Tibial nerve (tissue), 4 donors: ENCODE results near the gene RTP5. TPM values are rescaled to one million over a fixed set of nuclear protein-coding genes. Genes with fewer than 3 reads are reported as not detected.

Experiments
- DNase-seq, 2 donors: peaks; one replicate each; pipeline ENCODE4 v3.0.0-alpha.2; 2019; ENCODE audit warnings: low spot score in 2 of 2
- H3K27ac ChIP-seq, 4 donors: fragments of 200-600 bp; sonication (generic) in 3 of 4; one replicate each; pipeline ENCODE4 v1.5.1; 2017 to 2019; ENCODE audit warnings: mild to moderate bottlenecking in 1 of 4
- H3K27me3 ChIP-seq, 2 donors: fragments of 200-600 bp; sonication (generic) in 1 of 2; one replicate each; pipeline versions ENCODE4 v1.5.1 to v1.6.0; 2017 to 2019
- H3K36me3 ChIP-seq, 3 donors: fragments of 200-600 bp; sonication (generic); one replicate each; pipeline ENCODE4 v1.5.1; 2018 to 2019
- H3K4me1 ChIP-seq, 4 donors: fragments of 200-600 bp; sonication (generic) in 3 of 4; one replicate each; pipeline ENCODE4 v1.5.1; 2017 to 2019
- H3K4me3 ChIP-seq, 4 donors: fragments of 200-600 bp; sonication (generic) in 3 of 4; one replicate each; pipeline ENCODE4 v1.5.1; 2017 to 2019; ENCODE audit warnings: mild to moderate bottlenecking in 1 of 4, moderate library complexity in 1 of 4
- H3K9me3 ChIP-seq, 4 donors: fragments of 200-600 bp; sonication (generic) in 3 of 4; one replicate each; pipeline ENCODE4 v1.5.1; 2017 to 2019
- CTCF ChIP-seq, 5 experiments: fragments of 200-600 bp in 3 of 5; fragments of 450-650 bp in 2 of 5; sonication (generic) in 3 of 5; IDR thresholded peaks; one replicate each; pipeline ENCODE4 v1.5.1; 2016 to 2019; ENCODE audit warnings: antibody characterized with exemption in 5 of 5, mild to moderate bottlenecking in 3 of 5, moderate library complexity in 2 of 5
- EP300 ChIP-seq, 2 donors: sonication (generic); formaldehyde crosslinking; IDR thresholded peaks; one replicate each; pipeline ENCODE4 v1.6.1; 2017; ENCODE audit warnings: antibody characterized with exemption in 2 of 2, mild to moderate bottlenecking in 1 of 2
- POLR2A ChIP-seq, 2 donors: fragments of 450-650 bp; IDR thresholded peaks; one replicate each; pipeline ENCODE4 v1.6.1; 2017; ENCODE audit warnings: antibody characterized with exemption in 2 of 2, mild to moderate bottlenecking in 2 of 2, moderate library complexity in 2 of 2
- WGBS, 2 donors: methylation state at CpG; one replicate each; pipeline ENCODE4 v1.1.5; 2018; 5-methylcytosine and 5-hydroxymethylcytosine counted together
- total RNA-seq, 4 donors: library from RNA; depleted of rRNA; stranded (reverse); fragments of >200 nt; gene quantifications; one replicate each; pipeline ENCODE4 v1.1.0, GENCODE V29; 2016

The RTP5 gene
- total RNA-seq, 4 donors from 2014 or later, result not detected

GRCh38 chr2:241848761-241849615 lies 20.5 kb upstream of the RTP5 start:
- Histone ChIP-seq H3K36me3 (no peaks in the 10 kb centered on the region), H3K27ac (no peak overlapping the region), H3K4me1 (peaks cover 0 to 23% (median 9%) of the 10 kb centered on the region in 4 donors), H3K9me3 (no peaks in the 10 kb centered on the region), H3K4me3 (no peak overlapping the region), H3K27me3 (peaks cover 0 to 3% of the 10 kb centered on the region in 2 donors)
- no peak for TF ChIP-seq EP300 (IDR thresholded peaks at IDR 0.05)
- no peak for TF ChIP-seq POLR2A (IDR thresholded peaks at IDR 0.05)
- TF ChIP-seq CTCF (IDR thresholded peaks at IDR 0.05), result no peak
- peak in 1 of 2 donors; percentile 12 for DNase-seq
- WGBS, 2 donors, result 85 to 91% methylated on average over 28 to 36 of the region's 39 CpGs

- 87 to 92% methylated on average over 11 to 16 of the region's 16 CpGs for WGBS, 2 donors
- H3K27ac ChIP-seq, result no peak overlapping the region
- no peak overlapping the region for H3K4me3 ChIP-seq
- peaks cover 0 to 3% of the 10 kb centered on the region in 2 donors for H3K27me3 ChIP-seq
- no peak for TF ChIP-seq CTCF (IDR thresholded peaks at IDR 0.05)
- H3K4me1 ChIP-seq, result peaks cover 0 to 20% (median 3%) of the 10 kb centered on the region in 4 donors
- no peaks in the 10 kb centered on the region for H3K36me3 ChIP-seq
- no peak for DNase-seq
- H3K9me3 ChIP-seq, result no peaks in the 10 kb centered on the region
These were observed 19.6 kb upstream of the RTP5 start for GRCh38 chr2:241849616-241850543.

GRCh38 chr2:241850544-241851324 lies 18.8 kb upstream of the RTP5 start:
- Histone ChIP-seq H3K27ac (no peak overlapping the region), H3K4me1 (peaks cover 0 to 12% (median 0%) of the 10 kb centered on the region in 4 donors), H3K27me3 (no peaks in the 10 kb centered on the region), H3K4me3 (no peak overlapping the region), H3K36me3 (no peaks in the 10 kb centered on the region), H3K9me3 (no peaks in the 10 kb centered on the region)
- DNase-seq, result peak in 1 of 2 donors; percentile 12
- 85% methylated on average over 20 to 21 of the region's 27 CpGs for WGBS, 2 donors
- no peak for TF ChIP-seq POLR2A (IDR thresholded peaks at IDR 0.05)
- TF ChIP-seq EP300 (IDR thresholded peaks at IDR 0.05), result no peak
- no peak for TF ChIP-seq CTCF (IDR thresholded peaks at IDR 0.05)

GRCh38 chr2:241851325-241852115 lies 18.0 kb upstream of the RTP5 start:
- 85 to 91% methylated on average over 14 to 21 of the region's 26 CpGs for WGBS, 2 donors
- TF ChIP-seq POLR2A (IDR thresholded peaks at IDR 0.05) (no peak), CTCF (IDR thresholded peaks at IDR 0.05) (no peak), EP300 (IDR thresholded peaks at IDR 0.05) (no peak)
- Histone ChIP-seq H3K36me3 (no peaks in the 10 kb centered on the region), H3K4me3 (no peak overlapping the region), H3K9me3 (no peaks in the 10 kb centered on the region), H3K27ac (no peak overlapping the region), H3K27me3 (no peaks in the 10 kb centered on the region), H3K4me1 (peaks cover 0 to 5% (median 0%) of the 10 kb centered on the region in 4 donors)
- peak in 1 of 2 donors; percentile 3 for DNase-seq
